Loucy (cell line): ENCODE measurements around the gene TNFSF12.

Experiments
- H2AFZ ChIP-seq: fragments of 200-600 bp; sonication (generic); 2 replicates; pipeline ENCODE4 v1.6.0; 2016; ENCODE audit warnings: antibody characterized with exemption, mild to moderate bottlenecking, low read length, moderate library complexity
- H3F3A ChIP-seq: fragments of 200-600 bp; 2 replicates; pipeline ENCODE4 v1.6.0; 2016; ENCODE audit warnings: antibody characterized with exemption, low read depth, mild to moderate bottlenecking
- H3K27me3 ChIP-seq: fragments of 200-600 bp; sonication (generic); 2 replicates; pipeline ENCODE4 v1.6.1; 2014; ENCODE audit warnings: low read length, mild to moderate bottlenecking; ENCODE audit not compliant: insufficient read depth, poor library complexity, severe bottlenecking
- H3K36me3 ChIP-seq: fragments of 200-600 bp; sonication (generic); 2 replicates; pipeline ENCODE4 v1.6.1; 2016; ENCODE audit warnings: low read length; ENCODE audit not compliant: insufficient read depth
- H3K4me1 ChIP-seq: fragments of 200-600 bp; sonication (generic); 2 replicates; pipeline ENCODE4 v1.5.1; 2014; ENCODE audit warnings: low read length, mild to moderate bottlenecking; ENCODE audit not compliant: insufficient read depth, poor library complexity, severe bottlenecking
- H3K4me2 ChIP-seq: fragments of 200-600 bp; sonication (generic); 2 replicates; pipeline ENCODE4 v1.6.0; 2014; ENCODE audit warnings: antibody characterized with exemption, low read length, low read depth, mild to moderate bottlenecking; ENCODE audit not compliant: poor library complexity, severe bottlenecking
- H3K4me3 ChIP-seq: fragments of 200-600 bp; sonication (generic); 2 replicates; pipeline ENCODE4 v1.5.1; 2014; ENCODE audit warnings: low read length, mild to moderate bottlenecking, mixed read lengths; ENCODE audit not compliant: poor library complexity, severe bottlenecking
- H3K79me2 ChIP-seq: fragments of 200-600 bp; sonication (generic); 2 replicates; pipeline ENCODE4 v1.6.1; 2014; ENCODE audit warnings: low read length; ENCODE audit not compliant: insufficient read depth
- H3K9ac ChIP-seq: fragments of 200-600 bp; sonication (generic); 2 replicates; pipeline ENCODE4 v1.6.0; 2014; ENCODE audit warnings: mild to moderate bottlenecking, low read depth, low read length, moderate library complexity; ENCODE audit not compliant: poor library complexity, severe bottlenecking
- H3K9me2 ChIP-seq: fragments of 200-600 bp; sonication (generic); replicated peaks from 2 replicates; pipeline ENCODE4 v1.6.1; 2016; ENCODE audit warnings: low read depth, low read length, mixed read lengths
- H3K9me3 ChIP-seq: fragments of 200-600 bp; sonication (generic); 2 replicates; pipeline ENCODE4 v1.6.1; 2014; ENCODE audit warnings: mild to moderate bottlenecking, antibody characterized with exemption, low read length, low read depth; ENCODE audit not compliant: insufficient read depth
- H4K20me1 ChIP-seq: fragments of 200-600 bp; sonication (generic); 2 replicates; pipeline ENCODE4 v1.6.0; 2014; ENCODE audit warnings: antibody characterized with exemption, low read length, mild to moderate bottlenecking; ENCODE audit not compliant: insufficient read depth, poor library complexity, severe bottlenecking
- EZH2phosphoT487 ChIP-seq: fragments of 200-600 bp; IDR thresholded peaks from 2 replicates; pipeline ENCODE4 v1.6.1; 2018; ENCODE audit warnings: antibody characterized with exemption, mild to moderate bottlenecking, moderate library complexity, borderline replicate concordance
- TF ChIP-seq, protein P1 (sequence below): fragments of 200-600 bp; sonication (generic); conservative IDR thresholded peaks from 2 replicates; pipeline ENCODE4 v1.5.1; 2014; ENCODE audit warnings: mild to moderate bottlenecking, antibody characterized with exemption, low read length

The TNFSF12 gene

DNA sequence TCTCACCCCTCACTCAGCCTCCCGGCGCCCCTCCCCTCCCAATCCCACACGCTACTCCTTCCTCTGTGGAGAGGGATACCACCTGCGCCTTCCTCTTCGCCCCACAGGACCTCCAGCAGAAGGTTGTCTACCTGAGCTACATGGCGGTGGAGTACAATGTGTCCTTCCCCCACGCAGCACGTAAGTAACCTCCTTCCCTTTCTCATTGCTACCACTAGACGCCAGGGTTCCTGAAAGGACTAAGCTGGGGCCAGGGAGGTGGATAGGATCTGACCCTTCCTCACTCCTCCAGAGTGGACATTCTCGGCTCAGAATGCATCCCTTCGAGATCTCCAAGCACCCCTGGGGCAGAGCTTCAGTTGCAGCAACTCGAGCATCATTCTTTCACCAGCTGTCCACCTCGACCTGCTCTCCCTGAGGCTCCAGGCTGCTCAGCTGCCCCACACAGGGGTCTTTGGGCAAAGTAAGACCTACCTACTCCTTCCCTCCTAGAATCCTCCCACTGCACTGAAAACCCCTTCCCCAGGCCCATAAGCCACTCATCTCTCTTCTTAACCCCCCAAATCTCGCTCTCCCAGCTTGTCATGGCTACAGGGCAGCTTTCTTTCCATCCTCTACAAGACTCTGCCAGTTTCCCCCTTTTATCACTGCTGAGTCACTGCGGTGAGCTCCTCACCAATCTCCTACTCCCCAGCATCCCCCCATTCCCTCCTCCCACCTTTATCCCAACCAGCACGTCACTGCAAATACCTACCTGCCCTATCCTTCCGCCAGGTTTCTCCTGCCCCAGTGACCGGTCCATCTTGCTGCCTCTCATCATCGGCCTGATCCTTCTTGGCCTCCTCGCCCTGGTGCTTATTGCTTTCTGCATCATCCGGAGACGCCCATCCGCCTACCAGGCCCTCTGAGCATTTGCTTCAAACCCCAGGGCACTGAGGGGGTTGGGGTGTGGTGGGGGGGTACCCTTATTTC, 32.0 kb downstream of the TNFSF12 start:
- H3K36me3 ChIP-seq = peaks cover 51% of the 10 kb centered on the region
- H3K79me2 ChIP-seq = peaks cover 72% of the 10 kb centered on the region
- H3K4me1 ChIP-seq = peaks cover 38% of the 10 kb centered on the region
- no peaks in the 10 kb centered on the region for H3K9me3 ChIP-seq
- TF ChIP-seq EZH2phosphoT487 = no peak
- TF ChIP-seq, protein P1, sequence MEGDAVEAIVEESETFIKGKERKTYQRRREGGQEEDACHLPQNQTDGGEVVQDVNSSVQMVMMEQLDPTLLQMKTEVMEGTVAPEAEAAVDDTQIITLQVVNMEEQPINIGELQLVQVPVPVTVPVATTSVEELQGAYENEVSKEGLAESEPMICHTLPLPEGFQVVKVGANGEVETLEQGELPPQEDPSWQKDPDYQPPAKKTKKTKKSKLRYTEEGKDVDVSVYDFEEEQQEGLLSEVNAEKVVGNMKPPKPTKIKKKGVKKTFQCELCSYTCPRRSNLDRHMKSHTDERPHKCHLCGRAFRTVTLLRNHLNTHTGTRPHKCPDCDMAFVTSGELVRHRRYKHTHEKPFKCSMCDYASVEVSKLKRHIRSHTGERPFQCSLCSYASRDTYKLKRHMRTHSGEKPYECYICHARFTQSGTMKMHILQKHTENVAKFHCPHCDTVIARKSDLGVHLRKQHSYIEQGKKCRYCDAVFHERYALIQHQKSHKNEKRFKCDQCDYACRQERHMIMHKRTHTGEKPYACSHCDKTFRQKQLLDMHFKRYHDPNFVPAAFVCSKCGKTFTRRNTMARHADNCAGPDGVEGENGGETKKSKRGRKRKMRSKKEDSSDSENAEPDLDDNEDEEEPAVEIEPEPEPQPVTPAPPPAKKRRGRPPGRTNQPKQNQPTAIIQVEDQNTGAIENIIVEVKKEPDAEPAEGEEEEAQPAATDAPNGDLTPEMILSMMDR = no peak
- no peaks in the 10 kb centered on the region for H3K27me3 ChIP-seq
- H3K9ac ChIP-seq = no peak overlapping the region
- peaks cover 36% of the 10 kb centered on the region for H4K20me1 ChIP-seq
- peaks cover 27% of the 10 kb centered on the region for H3F3A ChIP-seq
- H3K9me2 ChIP-seq = no peaks in the 10 kb centered on the region
- H3K4me2 ChIP-seq = no peak overlapping the region
- H3K4me3 ChIP-seq = no peak overlapping the region
- no peak overlapping the region for H2AFZ ChIP-seq

DNA sequence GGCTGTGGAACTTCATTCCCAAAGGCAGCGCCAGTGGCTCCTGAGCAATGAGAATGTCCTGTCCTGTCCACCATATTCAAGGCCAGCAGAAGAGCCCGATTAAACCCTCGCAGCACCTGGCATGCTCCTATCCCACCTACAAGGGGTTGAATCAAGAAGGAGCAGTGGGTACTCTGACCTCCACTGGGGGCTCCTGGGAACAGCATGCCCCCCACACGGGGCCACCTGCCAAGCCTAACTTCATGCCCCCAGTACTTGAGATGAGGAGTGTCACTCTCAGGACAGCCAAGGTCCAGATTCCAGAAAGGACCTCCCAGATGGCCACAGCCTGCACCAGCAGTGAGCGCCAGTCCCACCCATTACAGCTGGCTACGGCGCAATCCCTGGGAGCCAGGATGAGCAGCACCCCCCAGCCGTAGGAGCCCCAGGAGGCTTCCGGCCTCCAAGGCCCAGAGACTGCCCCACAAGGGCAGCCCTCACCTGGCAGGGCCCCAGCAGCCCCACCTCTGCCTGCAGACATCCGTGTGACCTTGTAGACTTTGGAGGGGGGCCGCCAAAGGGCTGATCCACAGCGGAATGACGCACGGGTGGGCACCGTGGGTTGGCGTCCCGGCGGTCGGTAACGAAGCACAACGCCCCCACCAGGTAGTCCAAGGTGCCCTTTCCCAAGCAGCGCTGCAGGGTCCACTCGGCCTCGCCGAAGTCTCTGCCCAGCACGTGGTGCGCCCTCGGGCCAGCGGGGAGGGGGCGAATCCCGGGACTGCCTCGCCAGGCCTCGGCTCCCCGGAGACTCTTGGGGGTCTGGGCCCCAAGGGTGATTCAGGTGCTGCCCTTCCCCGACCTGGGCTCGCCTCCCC, 33.8 kb downstream of the TNFSF12 start:
- peaks cover 33% of the 10 kb centered on the region for H3K4me1 ChIP-seq
- H3K9me2 ChIP-seq = no peaks in the 10 kb centered on the region
- H4K20me1 ChIP-seq = peaks cover 19% of the 10 kb centered on the region
- peak overlapping the region; percentile 95 for H3K9ac ChIP-seq
- H3F3A ChIP-seq = peaks cover 18% of the 10 kb centered on the region
- no peaks in the 10 kb centered on the region for H3K27me3 ChIP-seq
- no peaks in the 10 kb centered on the region for H3K9me3 ChIP-seq
- H2AFZ ChIP-seq = no peak overlapping the region
- H3K4me3 ChIP-seq = peak overlapping the region; percentile 96
- TF ChIP-seq EZH2phosphoT487 = no peak
- TF ChIP-seq, protein P1 = no peak
- peaks cover 34% of the 10 kb centered on the region for H3K36me3 ChIP-seq
- peaks cover 59% of the 10 kb centered on the region for H3K79me2 ChIP-seq
- H3K4me2 ChIP-seq = peak overlapping the region; percentile 81

DNA sequence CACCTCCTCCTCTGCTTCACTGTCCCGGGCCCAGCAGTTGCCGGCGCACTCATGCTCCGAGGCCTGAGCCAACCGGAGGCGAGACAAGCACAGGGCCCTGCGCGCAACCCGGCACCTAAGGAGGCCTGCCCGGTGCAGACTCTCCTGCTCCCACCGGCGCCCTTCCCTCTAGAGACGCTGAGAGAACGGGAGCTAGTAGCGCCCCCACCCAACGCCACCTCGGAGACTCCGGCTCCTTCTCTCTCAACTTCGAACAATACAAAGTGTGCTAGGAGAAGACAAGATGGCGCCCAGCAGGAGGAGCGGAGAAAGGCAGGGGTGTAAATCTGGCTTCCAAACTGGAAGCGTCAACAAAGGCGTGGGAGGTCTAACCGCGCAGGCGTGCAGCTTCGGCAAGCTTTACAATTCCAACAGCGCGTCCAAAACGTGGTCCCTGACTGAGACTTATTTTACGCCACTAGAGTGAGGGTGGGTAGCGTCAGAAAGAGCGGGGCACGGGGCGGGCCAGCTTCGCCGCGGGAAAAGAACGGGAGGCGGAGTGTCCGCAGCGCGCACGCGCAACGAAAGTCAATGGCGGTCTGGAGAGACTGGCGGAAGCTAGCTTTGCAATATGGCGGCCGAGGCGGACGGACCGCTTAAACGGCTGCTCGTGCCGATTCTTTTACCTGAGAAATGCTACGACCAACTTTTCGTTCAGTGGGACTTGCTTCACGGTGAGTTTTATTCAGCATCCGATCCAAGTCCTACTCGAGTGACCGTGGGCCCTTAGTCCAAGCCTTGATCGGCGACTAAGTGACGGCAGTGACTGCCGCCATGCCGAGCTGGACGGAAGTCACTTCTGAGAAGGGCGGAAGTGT, 34.6 kb downstream of the TNFSF12 start, which contains the start of gene MPDU1:
Gene MPDU1 (plus strand): TSS at position 600 of the 857 bp plus-strand sequence. CDS start 11 bp downstream, at position 611.
- TF ChIP-seq, protein P1 = no peak
- TF ChIP-seq EZH2phosphoT487 = no peak
- Histone ChIP-seq H3K36me3 (peaks cover 25% of the 10 kb centered on the region), H3K4me2 (peak within 1 kb of the TSS; percentile 94), H3F3A (peaks cover 13% of the 10 kb centered on the region), H3K9me2 (no peaks in the 10 kb centered on the region), H3K79me2 (peaks cover 55% of the 10 kb centered on the region), H3K27me3 (no peaks in the 10 kb centered on the region), H2AFZ (peak within 1 kb of the TSS; percentile 91), H3K4me1 (peaks cover 29% of the 10 kb centered on the region), H3K9me3 (no peaks in the 10 kb centered on the region), H3K4me3 (peak within 1 kb of the TSS; percentile 96), H4K20me1 (peaks cover 10% of the 10 kb centered on the region), H3K9ac (peak within 1 kb of the TSS; percentile 95)
